HL-60 (cell line): ENCODE data around the gene SLC27A3.
A peak's percentile ranks its signal among the peaks of the same experiment; 100 is the strongest.

Experiments used
- DNase-seq, 2 experiments: peaks; one replicate each; pipeline ENCODE4 v3.0.0-alpha.2; 2010 to 2020; ENCODE audit warnings: low read depth in 1 of 2, low spot score in 1 of 2
- H3K27ac ChIP-seq: fragments of 250-450 bp; sonication (Bioruptor Pico); replicated peaks from 2 replicates; pipeline ENCODE4 v1.5.1; 2020; ENCODE audit warnings: mild to moderate bottlenecking, moderate library complexity
- H3K27me3 ChIP-seq: fragments of 250-450 bp; sonication (Bioruptor Pico); 2 replicates; pipeline ENCODE4 v1.5.1; 2021; ENCODE audit warnings: mild to moderate bottlenecking, moderate library complexity; ENCODE audit not compliant: insufficient read depth, poor library complexity, severe bottlenecking
- H3K4me3 ChIP-seq: replicated peaks from 2 replicates; pipeline ENCODE4 v1.5.1; 2011; ENCODE audit warnings: mild to moderate bottlenecking, control low read depth, low read length; ENCODE audit not compliant: insufficient read depth
- GABPA ChIP-seq: IDR thresholded peaks from 2 replicates; pipeline ENCODE4 v1.6.1; 2012; ENCODE audit warnings: low read depth
- POLR2AphosphoS5 ChIP-seq: IDR thresholded peaks from 2 replicates; pipeline ENCODE4 v1.6.1; 2012; ENCODE audit warnings: low read depth
- SPI1 ChIP-seq: IDR thresholded peaks from 2 replicates; pipeline ENCODE4 v1.6.1; 2012; ENCODE audit warnings: low read depth, mild to moderate bottlenecking, borderline replicate concordance
- TF ChIP-seq, protein P1 (sequence below): IDR thresholded peaks from 2 replicates; pipeline ENCODE4 v1.6.1; 2012; ENCODE audit warnings: low read depth; ENCODE audit not compliant: insufficient replicate concordance
- TF ChIP-seq, protein P2 (sequence below): IDR thresholded peaks from one replicate; pipeline ENCODE4 v1.5.1; 2011; ENCODE audit warnings: low read length, control low read depth, inconsistent platforms; ENCODE audit not compliant: insufficient read depth

Gene SLC27A3

DNA sequence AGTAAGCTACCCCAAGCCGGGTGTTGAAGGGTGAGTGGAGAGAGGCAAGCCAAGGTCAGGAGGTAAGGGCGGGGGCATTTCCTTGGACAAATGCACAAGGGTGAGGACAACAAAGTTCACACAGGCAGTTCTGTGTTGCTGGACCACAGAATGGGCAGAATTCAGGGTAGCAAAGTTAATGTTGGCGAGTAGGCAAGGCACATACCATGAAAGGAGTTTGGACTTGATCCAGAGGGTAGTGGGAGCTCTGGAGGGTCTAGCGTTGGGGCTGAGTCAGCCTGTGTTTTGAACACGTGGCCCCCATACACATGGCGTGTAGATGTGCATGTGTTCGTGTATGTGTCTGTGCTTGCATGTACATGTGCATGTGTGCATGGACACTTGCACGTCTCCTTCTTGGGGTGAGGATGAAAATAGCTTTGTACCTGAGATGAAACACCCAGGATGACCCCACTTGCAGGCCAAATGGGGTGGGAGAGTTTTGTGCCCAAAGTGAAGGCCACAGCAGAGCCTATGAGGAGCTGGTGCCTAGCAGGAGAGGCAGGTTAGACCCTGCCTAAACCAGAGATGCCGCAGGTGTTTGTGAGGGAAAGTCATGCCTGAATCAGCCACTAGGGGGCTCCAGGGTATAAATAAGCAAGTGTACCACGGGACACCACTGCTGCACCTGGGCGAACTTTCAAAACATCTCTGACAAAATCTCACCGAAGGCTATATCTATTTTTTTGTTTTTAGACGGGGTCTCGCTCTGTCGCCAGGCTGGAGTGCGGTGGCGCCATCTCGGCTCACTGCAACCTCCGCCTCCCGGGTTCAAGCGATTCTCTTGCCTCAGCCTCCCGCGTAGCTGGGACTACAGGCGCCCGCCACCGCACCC is 21.8 kb downstream of the SLC27A3 start:
- DNase-seq = peak in 1 of 2 experiments; percentile 78
- H3K27ac ChIP-seq = no peak overlapping the region
- TF ChIP-seq, protein P1, sequence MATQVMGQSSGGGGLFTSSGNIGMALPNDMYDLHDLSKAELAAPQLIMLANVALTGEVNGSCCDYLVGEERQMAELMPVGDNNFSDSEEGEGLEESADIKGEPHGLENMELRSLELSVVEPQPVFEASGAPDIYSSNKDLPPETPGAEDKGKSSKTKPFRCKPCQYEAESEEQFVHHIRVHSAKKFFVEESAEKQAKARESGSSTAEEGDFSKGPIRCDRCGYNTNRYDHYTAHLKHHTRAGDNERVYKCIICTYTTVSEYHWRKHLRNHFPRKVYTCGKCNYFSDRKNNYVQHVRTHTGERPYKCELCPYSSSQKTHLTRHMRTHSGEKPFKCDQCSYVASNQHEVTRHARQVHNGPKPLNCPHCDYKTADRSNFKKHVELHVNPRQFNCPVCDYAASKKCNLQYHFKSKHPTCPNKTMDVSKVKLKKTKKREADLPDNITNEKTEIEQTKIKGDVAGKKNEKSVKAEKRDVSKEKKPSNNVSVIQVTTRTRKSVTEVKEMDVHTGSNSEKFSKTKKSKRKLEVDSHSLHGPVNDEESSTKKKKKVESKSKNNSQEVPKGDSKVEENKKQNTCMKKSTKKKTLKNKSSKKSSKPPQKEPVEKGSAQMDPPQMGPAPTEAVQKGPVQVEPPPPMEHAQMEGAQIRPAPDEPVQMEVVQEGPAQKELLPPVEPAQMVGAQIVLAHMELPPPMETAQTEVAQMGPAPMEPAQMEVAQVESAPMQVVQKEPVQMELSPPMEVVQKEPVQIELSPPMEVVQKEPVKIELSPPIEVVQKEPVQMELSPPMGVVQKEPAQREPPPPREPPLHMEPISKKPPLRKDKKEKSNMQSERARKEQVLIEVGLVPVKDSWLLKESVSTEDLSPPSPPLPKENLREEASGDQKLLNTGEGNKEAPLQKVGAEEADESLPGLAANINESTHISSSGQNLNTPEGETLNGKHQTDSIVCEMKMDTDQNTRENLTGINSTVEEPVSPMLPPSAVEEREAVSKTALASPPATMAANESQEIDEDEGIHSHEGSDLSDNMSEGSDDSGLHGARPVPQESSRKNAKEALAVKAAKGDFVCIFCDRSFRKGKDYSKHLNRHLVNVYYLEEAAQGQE = no peak
- TF ChIP-seq POLR2AphosphoS5 (no peak), GABPA (no peak), SPI1 (no peak)
- TF ChIP-seq, protein P2, sequence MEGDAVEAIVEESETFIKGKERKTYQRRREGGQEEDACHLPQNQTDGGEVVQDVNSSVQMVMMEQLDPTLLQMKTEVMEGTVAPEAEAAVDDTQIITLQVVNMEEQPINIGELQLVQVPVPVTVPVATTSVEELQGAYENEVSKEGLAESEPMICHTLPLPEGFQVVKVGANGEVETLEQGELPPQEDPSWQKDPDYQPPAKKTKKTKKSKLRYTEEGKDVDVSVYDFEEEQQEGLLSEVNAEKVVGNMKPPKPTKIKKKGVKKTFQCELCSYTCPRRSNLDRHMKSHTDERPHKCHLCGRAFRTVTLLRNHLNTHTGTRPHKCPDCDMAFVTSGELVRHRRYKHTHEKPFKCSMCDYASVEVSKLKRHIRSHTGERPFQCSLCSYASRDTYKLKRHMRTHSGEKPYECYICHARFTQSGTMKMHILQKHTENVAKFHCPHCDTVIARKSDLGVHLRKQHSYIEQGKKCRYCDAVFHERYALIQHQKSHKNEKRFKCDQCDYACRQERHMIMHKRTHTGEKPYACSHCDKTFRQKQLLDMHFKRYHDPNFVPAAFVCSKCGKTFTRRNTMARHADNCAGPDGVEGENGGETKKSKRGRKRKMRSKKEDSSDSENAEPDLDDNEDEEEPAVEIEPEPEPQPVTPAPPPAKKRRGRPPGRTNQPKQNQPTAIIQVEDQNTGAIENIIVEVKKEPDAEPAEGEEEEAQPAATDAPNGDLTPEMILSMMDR = peak; percentile 86
- no peak overlapping the region for H3K4me3 ChIP-seq
- H3K27me3 ChIP-seq = no peaks in the 10 kb centered on the region

- no peak for DNase-seq
- Histone ChIP-seq H3K27me3 (no peaks in the 10 kb centered on the region), H3K4me3 (no peak overlapping the region), H3K27ac (no peak overlapping the region)
- TF ChIP-seq GABPA = no peak
- no peak for TF ChIP-seq POLR2AphosphoS5
- TF ChIP-seq, protein P2 = no peak
- TF ChIP-seq SPI1 = no peak
- TF ChIP-seq, protein P1 = no peak
Observed at GRCh38 chr1:153798468-153798780, 23.2 kb downstream of the SLC27A3 start.

DNA sequence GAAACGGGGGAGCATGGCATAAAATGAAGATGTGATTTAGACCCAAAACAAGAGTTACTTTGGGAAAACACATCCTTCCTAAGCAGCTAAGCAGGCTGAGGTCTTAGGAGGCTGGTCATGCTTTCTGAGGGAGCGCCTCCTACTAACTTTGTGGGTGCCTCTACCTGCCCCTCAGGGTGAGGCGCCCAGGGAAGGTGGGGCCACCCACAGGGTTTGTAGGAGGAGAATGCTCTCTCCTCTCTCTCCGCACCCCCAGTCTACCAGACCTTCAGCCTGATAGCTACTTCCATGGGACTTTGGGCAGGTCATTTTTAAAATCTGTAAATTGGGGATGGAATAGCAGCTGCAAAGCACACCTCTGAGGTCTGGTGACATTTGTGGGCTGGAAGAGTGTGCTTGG is 23.8 kb downstream of the SLC27A3 start:
- no peak overlapping the region for H3K27ac ChIP-seq
- TF ChIP-seq SPI1 (no peak), POLR2AphosphoS5 (no peak), GABPA (no peak)
- TF ChIP-seq, protein P1 = no peak
- TF ChIP-seq, protein P2 = no peak
- no peak for DNase-seq
- H3K27me3 ChIP-seq = no peaks in the 10 kb centered on the region
- H3K4me3 ChIP-seq = no peak overlapping the region
